Astrocyte (in vitro differentiated cells and primary cell): Measurements from ENCODE around the gene BMP10.

ENCODE experiments used
- EZH2 ChIP-seq: IDR thresholded peaks from 2 replicates; pipeline ENCODE4 v1.6.1; 2012; ENCODE audit warnings: mild to moderate bottlenecking, low read length, inconsistent platforms; ENCODE audit not compliant: insufficient read depth
- TF ChIP-seq, protein P1 (sequence below): IDR thresholded peaks from 2 replicates; pipeline ENCODE4 v1.5.1; 2011; ENCODE audit warnings: low read depth, mild to moderate bottlenecking, inconsistent platforms, low read length, moderate library complexity; ENCODE audit not compliant: insufficient read depth

DNA sequence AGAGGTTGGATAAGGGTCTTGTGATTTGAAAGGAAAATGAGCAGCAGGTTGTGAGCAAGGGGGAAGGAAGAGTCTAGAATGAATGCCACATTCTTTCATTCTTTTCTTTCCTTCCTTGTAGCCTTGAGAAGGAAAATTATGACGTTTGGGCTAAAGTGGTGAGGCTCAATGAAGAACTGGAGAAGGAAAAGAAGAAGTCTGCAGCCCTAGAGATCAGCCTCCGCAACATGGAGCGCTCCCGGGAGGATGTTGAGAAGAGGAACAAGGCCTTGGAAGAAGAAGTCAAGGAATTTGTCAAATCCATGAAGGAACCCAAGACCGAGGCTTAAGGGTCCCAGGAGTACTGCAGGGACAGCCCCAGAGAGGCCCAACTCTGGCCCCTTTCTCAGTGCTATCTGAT, 45.3 kb downstream of the BMP10 start:
- TF ChIP-seq, protein P1, sequence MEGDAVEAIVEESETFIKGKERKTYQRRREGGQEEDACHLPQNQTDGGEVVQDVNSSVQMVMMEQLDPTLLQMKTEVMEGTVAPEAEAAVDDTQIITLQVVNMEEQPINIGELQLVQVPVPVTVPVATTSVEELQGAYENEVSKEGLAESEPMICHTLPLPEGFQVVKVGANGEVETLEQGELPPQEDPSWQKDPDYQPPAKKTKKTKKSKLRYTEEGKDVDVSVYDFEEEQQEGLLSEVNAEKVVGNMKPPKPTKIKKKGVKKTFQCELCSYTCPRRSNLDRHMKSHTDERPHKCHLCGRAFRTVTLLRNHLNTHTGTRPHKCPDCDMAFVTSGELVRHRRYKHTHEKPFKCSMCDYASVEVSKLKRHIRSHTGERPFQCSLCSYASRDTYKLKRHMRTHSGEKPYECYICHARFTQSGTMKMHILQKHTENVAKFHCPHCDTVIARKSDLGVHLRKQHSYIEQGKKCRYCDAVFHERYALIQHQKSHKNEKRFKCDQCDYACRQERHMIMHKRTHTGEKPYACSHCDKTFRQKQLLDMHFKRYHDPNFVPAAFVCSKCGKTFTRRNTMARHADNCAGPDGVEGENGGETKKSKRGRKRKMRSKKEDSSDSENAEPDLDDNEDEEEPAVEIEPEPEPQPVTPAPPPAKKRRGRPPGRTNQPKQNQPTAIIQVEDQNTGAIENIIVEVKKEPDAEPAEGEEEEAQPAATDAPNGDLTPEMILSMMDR: no peak
- no peak for TF ChIP-seq EZH2
